Fibroblast of lung (primary cell): ENCODE data around the gene CLASP1.

Experiments used
- EZH2 ChIP-seq: IDR thresholded peaks from 2 replicates; pipeline ENCODE4 v1.5.1; 2012; ENCODE audit warnings: low read length, control low read depth, mild to moderate bottlenecking; ENCODE audit errors: missing control alignments
- TF ChIP-seq, protein P1 (sequence below), 2 donors: IDR thresholded peaks in 1 of 2; conservative IDR thresholded peaks in 1 of 2; 1 replicate in 1 of 2; 2 replicates in 1 of 2; pipeline ENCODE4 v1.5.1; 2011 to 2012; ENCODE audit warnings: low read length in 2 of 2, control low read depth in 1 of 2, inconsistent platforms in 1 of 2, low read depth in 1 of 2, mild to moderate bottlenecking in 1 of 2

GRCh38 chr2:121338281-121338680 is 311.0 kb downstream of the CLASP1 start:
- no peak for TF ChIP-seq EZH2
- TF ChIP-seq, protein P1, sequence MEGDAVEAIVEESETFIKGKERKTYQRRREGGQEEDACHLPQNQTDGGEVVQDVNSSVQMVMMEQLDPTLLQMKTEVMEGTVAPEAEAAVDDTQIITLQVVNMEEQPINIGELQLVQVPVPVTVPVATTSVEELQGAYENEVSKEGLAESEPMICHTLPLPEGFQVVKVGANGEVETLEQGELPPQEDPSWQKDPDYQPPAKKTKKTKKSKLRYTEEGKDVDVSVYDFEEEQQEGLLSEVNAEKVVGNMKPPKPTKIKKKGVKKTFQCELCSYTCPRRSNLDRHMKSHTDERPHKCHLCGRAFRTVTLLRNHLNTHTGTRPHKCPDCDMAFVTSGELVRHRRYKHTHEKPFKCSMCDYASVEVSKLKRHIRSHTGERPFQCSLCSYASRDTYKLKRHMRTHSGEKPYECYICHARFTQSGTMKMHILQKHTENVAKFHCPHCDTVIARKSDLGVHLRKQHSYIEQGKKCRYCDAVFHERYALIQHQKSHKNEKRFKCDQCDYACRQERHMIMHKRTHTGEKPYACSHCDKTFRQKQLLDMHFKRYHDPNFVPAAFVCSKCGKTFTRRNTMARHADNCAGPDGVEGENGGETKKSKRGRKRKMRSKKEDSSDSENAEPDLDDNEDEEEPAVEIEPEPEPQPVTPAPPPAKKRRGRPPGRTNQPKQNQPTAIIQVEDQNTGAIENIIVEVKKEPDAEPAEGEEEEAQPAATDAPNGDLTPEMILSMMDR (conservative IDR thresholded peaks at IDR 0.05 in 1 of 2, IDR thresholded peaks at IDR 0.05 in 1 of 2; ENCODE audit: low read depth in 1 of 2, low read length in 2 of 2) = no peak
